GM21825 (cell line): ENCODE data around the gene PIK3R5.
"Not testable (repeated sequence)": the region's sequence is repeated elsewhere in the genome, so short reads cannot be mapped to it uniquely, and the experiment has no call there.

Source experiments
- ATAC-seq: cut with Tn5 transposase; IDR thresholded peaks from one replicate; pipeline ENCODE4 v1.9.1; 2021; ENCODE audit warnings: mild to moderate bottlenecking, moderate library complexity; ENCODE audit not compliant: unreplicated experiment

PIK3R5 gene

GRCh38 chr17:8965394-8966168 lies at the start of gene PIK3R5:
Gene PIK3R5 (minus strand): TSS chr17:8965707. CDS start chr17:8911494, 54,213 bp downstream.
- ATAC-seq: peak; percentile 58

- ATAC-seq: no peak
These were observed 45.5 kb upstream of the PIK3R5 start for GRCh38 chr17:9011001-9011400.

- no peak for ATAC-seq
These were observed 44.2 kb upstream of the PIK3R5 start for GRCh38 chr17:9009737-9010136.

GRCh38 chr17:9009096-9009495 lies 43.6 kb upstream of the PIK3R5 start:
- ATAC-seq: no peak

- no peak for ATAC-seq
These were observed 41.7 kb upstream of the PIK3R5 start for GRCh38 chr17:9007052-9007714.

- no peak for ATAC-seq
These were observed 40.8 kb upstream of the PIK3R5 start for GRCh38 chr17:9006175-9006767.

GRCh38 chr17:9004961-9005285 lies 39.4 kb upstream of the PIK3R5 start:
- ATAC-seq: no peak

GRCh38 chr17:9004132-9004960 lies 38.8 kb upstream of the PIK3R5 start:
- no peak for ATAC-seq

- ATAC-seq: no peak
These were observed 38.0 kb upstream of the PIK3R5 start for GRCh38 chr17:9003355-9004131.

GRCh38 chr17:9002606-9003354 lies 37.3 kb upstream of the PIK3R5 start:
- no peak for ATAC-seq

- no peak for ATAC-seq
These were observed 36.7 kb upstream of the PIK3R5 start for GRCh38 chr17:9002227-9002605.

GRCh38 chr17:9001559-9001958 lies 36.1 kb upstream of the PIK3R5 start:
- ATAC-seq: no peak

- no peak for ATAC-seq
These were observed 32.6 kb upstream of the PIK3R5 start for GRCh38 chr17:8997994-8998628.

GRCh38 chr17:8995711-8996110 lies 30.2 kb upstream of the PIK3R5 start:
- no peak for ATAC-seq

GRCh38 chr17:8994319-8994718 lies 28.8 kb upstream of the PIK3R5 start:
- no peak for ATAC-seq

- ATAC-seq: no peak
These were observed 26.2 kb upstream of the PIK3R5 start for GRCh38 chr17:8991514-8992285.

- ATAC-seq: not testable (repeated sequence)
These were observed 22.9 kb upstream of the PIK3R5 start for GRCh38 chr17:8988263-8988935.

GRCh38 chr17:8986295-8986694 lies 20.8 kb upstream of the PIK3R5 start:
- ATAC-seq: no peak
